ENCODE results near the gene CD164L2. TPM values are rescaled to one million over a fixed set of nuclear protein-coding genes. Genes with fewer than 3 reads are reported as not detected.

CD164L2 gene
- polyA plus RNA-seq, 3 donors, result not detected

- peak overlapping the region; percentile 52 for H3K9ac ChIP-seq (ENCODE audit: insufficient read depth, low read length, poor library complexity, severe bottlenecking)
- peak overlapping the region; percentile 80 to 89 for H3K4me3 Mint-ChIP-seq
- peaks cover 13 to 28% of the 10 kb centered on the region in 2 donors for H3K36me3 ChIP-seq (replicated peaks in 1 of 2; ENCODE audit: control insufficient read depth in 1 of 2, insufficient read depth in 2 of 2, low read length in 2 of 2)
- peaks cover 79 to 82% of the 10 kb centered on the region in 2 donors for H3K4me1 ChIP-seq (ENCODE audit: control insufficient read depth in 1 of 2, insufficient read depth in 2 of 2, low read length in 2 of 2)
- peaks cover 0 to 1% (median 0%) of the 10 kb centered on the region in 3 donors for H3K27me3 Mint-ChIP-seq (ENCODE audit: low read depth in 3 of 3)
- no peak overlapping the region for H2AFZ ChIP-seq (ENCODE audit: insufficient read depth, low read depth, low read length, poor library complexity, severe bottlenecking)
- no peak for TF ChIP-seq CTCF (IDR thresholded peaks at IDR 0.05)
- peak overlapping the region; percentile 80 to 85 for H3K27ac ChIP-seq (ENCODE audit: low read depth in 1 of 2, low read length in 2 of 2)
- H3K79me2 ChIP-seq (ENCODE audit: insufficient read depth, low read length), result peaks cover 100% of the 10 kb centered on the region
- intact Hi-C loops (cut with micrococcal nuclease), result loop anchor here in 1 of 2 donors (10.0 kb wide), 1 partner anchor 46 kb away; no protein-coding TSS in a partner anchor
- H3K9me3 Mint-ChIP-seq, result no peaks in the 10 kb centered on the region
- peaks cover 39% of the 10 kb centered on the region for H4K20me1 ChIP-seq (ENCODE audit: insufficient read depth, low read length)
- H3K9me3 ChIP-seq (replicated peaks in 1 of 2; ENCODE audit: control insufficient read depth in 1 of 2, insufficient read depth in 1 of 2, low read length in 2 of 2), result no peaks in the 10 kb centered on the region
- no peak for DNase-seq
- peak overlapping the region; percentile 84 for H3K4me2 ChIP-seq (replicated peaks; ENCODE audit: extremely low read depth, low read length, poor library complexity, severe bottlenecking)
- WGBS (ENCODE audit: insufficient coverage), result no CpG with 5 or more reads among the region's 2 CpGs
- no peaks in the 10 kb centered on the region for H3K27me3 ChIP-seq (ENCODE audit: control insufficient read depth in 2 of 2, insufficient read depth in 2 of 2, low read length in 2 of 2)
- peaks cover 78% of the 10 kb centered on the region for H3K4me1 Mint-ChIP-seq
- H3K4me3 ChIP-seq (replicated peaks in 1 of 3; ENCODE audit: low read depth in 2 of 3, low read length in 3 of 3), result peak overlapping the region in 2 of 3 experiments; percentile 1 to 66
- H3K36me3 Mint-ChIP-seq, result peaks cover 33 to 44% of the 10 kb centered on the region in 2 donors
- H3K27ac Mint-ChIP-seq, result peak overlapping the region; percentile 91 to 96 (median 93)
Measured at GRCh38 chr1:27429029-27429425, 45.9 kb upstream of the CD164L2 start.

GRCh38 chr1:27428316-27429028 is 45.3 kb upstream of the CD164L2 start:
- Mint-ChIP-seq H3K27ac (peak overlapping the region; percentile 91 to 96 (median 93)), H3K9me3 (no peaks in the 10 kb centered on the region), H3K36me3 (peaks cover 36 to 42% of the 10 kb centered on the region in 2 donors), H3K4me3 (peak overlapping the region; percentile 80 to 89), H3K4me1 (peaks cover 77% of the 10 kb centered on the region), H3K27me3 (ENCODE audit: low read depth in 3 of 3) (peaks cover 0 to 1% (median 0%) of the 10 kb centered on the region in 3 donors)
- Histone ChIP-seq H3K36me3 (replicated peaks in 1 of 2; ENCODE audit: control insufficient read depth in 1 of 2, insufficient read depth in 2 of 2, low read length in 2 of 2) (peaks cover 17 to 34% of the 10 kb centered on the region in 2 donors), H3K4me3 (replicated peaks in 1 of 3; ENCODE audit: low read depth in 2 of 3, low read length in 3 of 3) (peak overlapping the region; percentile 1 to 66 (median 22)), H3K9ac (ENCODE audit: insufficient read depth, low read length, poor library complexity, severe bottlenecking) (peak overlapping the region; percentile 52), H3K79me2 (ENCODE audit: insufficient read depth, low read length) (peaks cover 100% of the 10 kb centered on the region), H3K4me2 (replicated peaks; ENCODE audit: extremely low read depth, low read length, poor library complexity, severe bottlenecking) (peak overlapping the region; percentile 84), H3K9me3 (replicated peaks in 1 of 2; ENCODE audit: control insufficient read depth in 1 of 2, insufficient read depth in 1 of 2, low read length in 2 of 2) (no peaks in the 10 kb centered on the region), H4K20me1 (ENCODE audit: insufficient read depth, low read length) (peaks cover 44% of the 10 kb centered on the region), H2AFZ (ENCODE audit: insufficient read depth, low read depth, low read length, poor library complexity, severe bottlenecking) (no peak overlapping the region), H3K27me3 (ENCODE audit: control insufficient read depth in 2 of 2, insufficient read depth in 2 of 2, low read length in 2 of 2) (no peaks in the 10 kb centered on the region), H3K27ac (ENCODE audit: low read depth in 1 of 2, low read length in 2 of 2) (peak overlapping the region; percentile 80 to 85), H3K4me1 (ENCODE audit: control insufficient read depth in 1 of 2, insufficient read depth in 2 of 2, low read length in 2 of 2) (peaks cover 74 to 76% of the 10 kb centered on the region in 2 donors)
- 4% methylated on average over 5 of the region's 17 CpGs for WGBS (ENCODE audit: insufficient coverage)
- intact Hi-C loops (cut with micrococcal nuclease), result loop anchor here in 1 of 2 donors (10.0 kb wide), 1 partner anchor 46 kb away; no protein-coding TSS in a partner anchor
- TF ChIP-seq CTCF (IDR thresholded peaks at IDR 0.05), result no peak
- DNase-seq, result no peak

Data from CD14-positive monocyte (primary cell).